Osteocyte (in vitro differentiated cells): ENCODE data around the gene MARF1. TPM values are rescaled to one million over a fixed set of nuclear protein-coding genes. Genes with fewer than 3 reads are reported as not detected.

Experiments used
- DNase-seq: peaks from one replicate; pipeline ENCODE4 v3.0.0; 2021; ENCODE audit warnings: mixed read lengths; ENCODE audit not compliant: unreplicated experiment; ENCODE audit errors: extremely low spot score
- H3K27ac Mint-ChIP-seq: one replicate; pipeline ENCODE4 v1.8.0; 2021; ENCODE audit warnings: mild to moderate bottlenecking, mixed read lengths; ENCODE audit not compliant: unreplicated experiment
- H3K27me3 Mint-ChIP-seq: one replicate; pipeline ENCODE4 v1.8.0; 2021; ENCODE audit warnings: mixed read lengths; ENCODE audit not compliant: unreplicated experiment
- H3K36me3 Mint-ChIP-seq: one replicate; pipeline ENCODE4 v1.8.0; 2021; ENCODE audit warnings: mixed read lengths; ENCODE audit not compliant: unreplicated experiment
- H3K4me1 Mint-ChIP-seq: one replicate; pipeline ENCODE4 v1.8.0; 2021; ENCODE audit warnings: mixed read lengths; ENCODE audit not compliant: unreplicated experiment
- H3K4me3 Mint-ChIP-seq: one replicate; pipeline ENCODE4 v1.8.0; 2021; ENCODE audit warnings: mild to moderate bottlenecking, moderate library complexity, mixed read lengths; ENCODE audit not compliant: unreplicated experiment
- H3K9me3 Mint-ChIP-seq: one replicate; pipeline ENCODE4 v1.8.0; 2021; ENCODE audit warnings: mixed read lengths; ENCODE audit not compliant: unreplicated experiment
- total RNA-seq: library from RNA; stranded (reverse); gene quantifications from 2 replicates; pipeline ENCODE4 v1.2.1, GENCODE V29; 2021
- TF ChIP-seq, protein P1 (sequence below): fragments of 200-600 bp; sonication (generic); IDR thresholded peaks from 2 replicates; pipeline ENCODE4 v1.5.0; 2021; ENCODE audit warnings: antibody characterized with exemption, mild to moderate bottlenecking, moderate library complexity

Gene MARF1
- total RNA-seq, 1 donor from 2014 or later: 83.0 TPM

DNA sequence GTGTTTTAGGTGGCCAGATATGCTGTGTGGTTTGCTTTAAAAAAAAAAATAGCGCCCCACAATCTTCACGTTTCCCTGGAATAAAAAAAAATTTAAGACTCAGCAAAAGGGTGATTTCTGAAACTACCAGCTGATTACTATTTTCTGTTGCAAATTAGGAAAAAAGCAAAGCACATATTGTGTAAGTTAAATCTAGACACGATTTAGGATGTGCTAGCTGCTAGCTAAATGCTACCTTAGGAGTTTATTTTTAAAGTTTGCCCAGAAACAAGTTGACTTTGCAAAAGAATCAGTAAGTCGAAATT is 944 bp upstream of the MARF1 start:
- TF ChIP-seq, protein P1, sequence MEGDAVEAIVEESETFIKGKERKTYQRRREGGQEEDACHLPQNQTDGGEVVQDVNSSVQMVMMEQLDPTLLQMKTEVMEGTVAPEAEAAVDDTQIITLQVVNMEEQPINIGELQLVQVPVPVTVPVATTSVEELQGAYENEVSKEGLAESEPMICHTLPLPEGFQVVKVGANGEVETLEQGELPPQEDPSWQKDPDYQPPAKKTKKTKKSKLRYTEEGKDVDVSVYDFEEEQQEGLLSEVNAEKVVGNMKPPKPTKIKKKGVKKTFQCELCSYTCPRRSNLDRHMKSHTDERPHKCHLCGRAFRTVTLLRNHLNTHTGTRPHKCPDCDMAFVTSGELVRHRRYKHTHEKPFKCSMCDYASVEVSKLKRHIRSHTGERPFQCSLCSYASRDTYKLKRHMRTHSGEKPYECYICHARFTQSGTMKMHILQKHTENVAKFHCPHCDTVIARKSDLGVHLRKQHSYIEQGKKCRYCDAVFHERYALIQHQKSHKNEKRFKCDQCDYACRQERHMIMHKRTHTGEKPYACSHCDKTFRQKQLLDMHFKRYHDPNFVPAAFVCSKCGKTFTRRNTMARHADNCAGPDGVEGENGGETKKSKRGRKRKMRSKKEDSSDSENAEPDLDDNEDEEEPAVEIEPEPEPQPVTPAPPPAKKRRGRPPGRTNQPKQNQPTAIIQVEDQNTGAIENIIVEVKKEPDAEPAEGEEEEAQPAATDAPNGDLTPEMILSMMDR: no peak
- Mint-ChIP-seq H3K27me3 (no peaks in the 10 kb centered on the region), H3K4me1 (peaks cover 27% of the 10 kb centered on the region), H3K27ac (peak overlapping the region; percentile 99), H3K36me3 (peaks cover 7% of the 10 kb centered on the region), H3K9me3 (no peaks in the 10 kb centered on the region), H3K4me3 (peak overlapping the region; percentile 87)
- DNase-seq: no peak

- peak overlapping the region; percentile 99 for H3K27ac Mint-ChIP-seq
- H3K4me3 Mint-ChIP-seq: peak overlapping the region; percentile 87
- TF ChIP-seq, protein P1: peak; percentile 52
- H3K9me3 Mint-ChIP-seq: no peaks in the 10 kb centered on the region
- peak; percentile 87 for DNase-seq
- peaks cover 17% of the 10 kb centered on the region for H3K36me3 Mint-ChIP-seq
- H3K27me3 Mint-ChIP-seq: no peaks in the 10 kb centered on the region
- H3K4me1 Mint-ChIP-seq: peaks cover 27% of the 10 kb centered on the region
Measured at GRCh38 chr16:15642557-15643047, 352 bp downstream of the MARF1 start.

DNA sequence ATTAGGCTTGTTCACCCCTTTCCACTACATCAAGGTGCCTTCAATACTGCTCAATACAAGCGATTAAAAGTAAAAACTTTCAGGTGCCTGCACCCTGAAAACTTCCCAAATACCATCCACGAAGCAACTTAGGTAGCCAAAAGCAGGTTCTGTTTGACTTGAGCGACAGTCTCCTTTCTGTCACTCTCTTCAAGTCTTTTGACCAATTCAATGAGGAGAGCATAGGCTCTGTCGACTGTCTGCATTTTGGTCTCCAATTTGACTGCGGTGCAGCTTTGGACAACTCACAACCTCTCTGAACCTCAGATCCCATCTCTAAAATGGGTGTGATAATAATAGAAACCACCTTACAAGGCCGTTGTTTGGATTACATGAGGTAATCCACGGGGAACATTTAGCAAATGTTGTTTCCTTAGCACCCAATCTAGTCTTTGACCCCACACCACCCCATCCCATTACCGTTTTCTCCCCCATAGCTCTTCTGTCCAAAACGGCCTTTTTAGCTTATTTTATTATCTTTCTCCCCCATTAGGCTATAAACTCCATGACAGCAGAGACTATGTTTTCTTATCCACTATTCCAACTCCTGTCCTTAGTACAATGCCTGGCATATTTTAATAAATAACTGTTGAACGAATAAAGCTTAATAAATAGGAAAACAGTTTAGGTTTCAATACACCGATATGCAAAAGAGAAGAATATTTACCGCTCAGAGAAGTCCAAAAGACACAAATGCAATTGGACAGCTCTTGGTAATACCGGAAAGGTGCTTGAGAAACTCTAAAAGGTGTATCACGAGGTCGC is 999 bp downstream of the MARF1 start:
- Mint-ChIP-seq H3K9me3 (no peaks in the 10 kb centered on the region), H3K27me3 (no peaks in the 10 kb centered on the region), H3K4me3 (peak overlapping the region; percentile 87), H3K27ac (peak overlapping the region; percentile 99), H3K36me3 (peaks cover 22% of the 10 kb centered on the region), H3K4me1 (peaks cover 27% of the 10 kb centered on the region)
- DNase-seq: no peak
- TF ChIP-seq, protein P1: no peak

DNA sequence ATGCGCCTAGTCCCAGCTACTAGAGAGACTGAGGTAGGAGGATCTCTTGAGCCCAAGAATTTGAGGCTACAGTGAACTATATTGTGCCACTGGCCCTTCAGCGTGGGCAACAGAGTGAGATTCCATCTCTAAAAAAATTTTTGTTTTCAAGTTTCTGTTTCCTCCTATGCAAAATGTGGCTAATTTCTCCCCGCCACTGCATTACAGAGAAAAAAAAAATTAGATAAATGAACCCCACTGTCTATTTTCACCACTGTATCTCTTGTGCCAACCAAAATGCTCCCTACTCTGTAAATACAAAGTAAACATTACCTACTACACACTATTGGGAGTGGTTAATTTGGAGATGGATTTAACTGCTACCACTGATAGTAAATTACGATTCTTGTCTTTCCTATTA is 2.0 kb downstream of the MARF1 start:
- TF ChIP-seq, protein P1: no peak
- Mint-ChIP-seq H3K27me3 (no peaks in the 10 kb centered on the region), H3K9me3 (no peaks in the 10 kb centered on the region), H3K27ac (no peak overlapping the region), H3K4me3 (no peak overlapping the region), H3K36me3 (peaks cover 30% of the 10 kb centered on the region), H3K4me1 (peaks cover 27% of the 10 kb centered on the region)
- DNase-seq: no peak

DNA sequence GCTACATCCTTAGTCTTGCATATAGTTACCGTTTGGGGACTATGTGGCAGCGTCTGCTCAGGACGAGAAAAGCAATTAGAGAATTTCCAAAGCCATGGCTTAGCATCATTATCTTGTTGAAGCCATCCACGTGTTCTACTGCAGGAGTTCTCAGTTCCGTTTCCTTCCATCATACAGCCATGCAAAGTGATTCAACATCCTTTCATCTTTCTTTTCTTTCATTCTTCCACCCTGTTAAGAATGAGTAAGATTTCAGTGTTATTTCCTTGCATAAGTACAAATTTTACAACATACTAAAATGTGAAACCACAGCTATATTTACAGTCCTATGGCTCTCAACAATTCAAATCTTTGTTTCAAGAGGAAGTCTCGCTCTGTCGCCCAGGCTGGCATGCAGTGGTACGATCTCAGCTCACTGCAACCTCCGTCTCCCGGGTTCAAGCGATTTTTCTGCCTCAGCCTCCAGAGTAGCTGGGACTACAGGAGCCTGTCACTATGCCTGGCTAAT is 3.8 kb downstream of the MARF1 start:
- Mint-ChIP-seq H3K27me3 (no peaks in the 10 kb centered on the region), H3K4me3 (no peak overlapping the region), H3K4me1 (peaks cover 22% of the 10 kb centered on the region), H3K36me3 (peaks cover 43% of the 10 kb centered on the region), H3K9me3 (no peaks in the 10 kb centered on the region), H3K27ac (no peak overlapping the region)
- no peak for DNase-seq
- TF ChIP-seq, protein P1: no peak
